GM11168 (cell line): ENCODE measurements around the gene SCN9A.
"Not testable (repeated sequence)": the region's sequence is repeated elsewhere in the genome, so short reads cannot be mapped to it uniquely, and the experiment has no call there.

Experiments
- in situ Hi-C: fragments of 300-500 bp; cut with MboI; formaldehyde crosslinking; loops from one replicate; pipeline ENCODE4 v1.12.0; 2022; ENCODE audit warnings: low sequenced_read_pairs; ENCODE audit not compliant: unreplicated experiment

Gene SCN9A

DNA sequence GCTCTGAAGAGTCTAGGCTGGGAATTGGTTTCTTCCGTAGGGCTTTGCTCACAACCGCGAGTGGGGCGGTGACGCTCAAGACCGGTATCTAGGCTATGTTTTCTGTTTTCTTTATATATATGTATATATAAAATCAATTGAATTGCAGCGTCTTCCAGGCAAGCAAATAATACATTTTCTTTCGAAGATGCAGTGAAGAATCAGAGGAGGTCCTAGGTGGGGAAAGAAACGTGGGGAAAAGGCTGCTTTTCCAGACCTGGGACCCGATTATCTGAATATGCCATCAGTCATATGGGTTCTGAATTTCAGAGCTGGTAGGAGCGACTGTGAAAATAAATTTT lies 714 bp upstream of the SCN9A start:
- in situ Hi-C loops, result no loop called here

DNA sequence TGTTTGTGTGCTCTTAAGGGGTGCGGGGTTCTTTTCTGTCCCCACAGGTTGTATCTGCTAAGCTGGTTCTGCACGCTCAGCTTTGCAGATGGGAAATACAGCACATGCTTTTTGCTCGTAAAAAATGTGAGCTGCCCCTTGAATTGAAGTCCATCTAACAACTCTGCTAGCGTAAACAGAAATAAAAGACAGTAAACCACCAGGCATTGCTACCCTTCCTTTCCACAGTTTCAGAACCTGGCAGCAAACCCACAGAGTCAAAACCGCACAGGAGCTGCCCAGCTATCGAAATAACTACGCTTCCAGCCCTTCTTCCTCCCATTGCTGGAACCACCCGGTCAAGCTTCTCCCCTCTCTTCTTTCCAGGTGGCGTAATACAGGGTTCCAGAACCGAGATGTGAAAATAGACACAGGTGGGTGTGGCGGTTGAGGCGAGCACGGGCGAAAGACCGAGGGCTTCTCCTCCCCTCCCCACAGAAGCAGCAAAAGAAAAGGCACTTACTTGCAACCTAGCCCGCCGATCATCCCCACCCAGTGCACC lies 479 bp downstream of the SCN9A start:
- in situ Hi-C loops, result no loop called here

DNA sequence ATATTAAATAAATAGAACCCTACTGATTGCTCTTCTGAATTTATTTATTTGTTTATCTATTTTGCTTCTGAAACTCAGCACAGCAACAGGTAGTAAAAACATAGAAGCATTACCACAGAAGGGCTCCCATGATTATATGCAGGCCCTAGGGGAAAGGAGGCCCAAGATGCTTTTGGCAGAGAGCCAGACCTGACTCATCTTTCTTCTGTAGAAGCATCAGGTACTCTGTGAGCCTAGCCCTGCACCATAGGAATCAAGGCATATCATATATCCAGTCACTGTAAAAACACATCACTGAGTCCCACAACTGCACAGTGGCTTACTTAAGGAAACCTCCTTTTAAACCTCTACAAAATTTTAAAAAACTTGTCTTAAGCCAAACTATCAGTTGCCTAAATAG lies 1.8 kb downstream of the SCN9A start:
- in situ Hi-C loops, result no loop called here

DNA sequence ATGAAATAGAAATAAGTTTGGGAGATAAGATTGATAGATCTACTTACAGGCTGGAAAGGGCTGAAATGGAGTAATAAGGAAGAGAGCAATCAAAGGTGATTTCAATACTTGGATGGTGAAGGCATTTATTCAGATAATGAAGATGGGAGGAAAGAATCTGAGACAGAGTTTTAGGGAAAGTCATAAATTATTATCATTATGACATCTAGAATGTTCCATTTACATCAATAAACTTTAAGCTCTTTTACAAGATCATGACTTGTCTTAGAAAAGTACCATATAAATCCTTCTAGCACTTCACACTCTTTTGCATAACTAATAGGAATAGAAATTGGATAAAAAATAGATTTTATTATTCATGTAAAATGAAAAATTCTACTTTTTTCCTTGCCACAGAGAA lies 2.2 kb downstream of the SCN9A start:
- in situ Hi-C loops, result no loop called here

DNA sequence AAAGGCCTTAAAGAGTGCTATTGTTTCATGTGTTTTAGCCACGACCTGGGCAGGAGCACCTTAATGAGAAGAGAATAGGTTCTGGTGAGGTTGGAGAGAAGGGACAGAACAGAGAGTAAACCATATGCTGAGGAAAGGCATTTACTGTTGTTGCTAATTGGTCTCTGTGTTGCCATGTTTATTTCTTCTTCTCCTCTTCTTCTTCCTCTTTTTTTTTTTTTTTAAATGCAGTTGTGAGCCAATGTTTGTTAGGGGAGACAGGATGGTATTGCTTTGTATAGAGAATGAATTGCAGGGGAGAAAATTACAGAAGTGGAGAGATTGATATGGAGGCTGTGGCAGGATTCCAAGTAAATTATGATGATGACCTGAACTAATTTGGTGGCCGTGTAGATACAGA lies 2.6 kb downstream of the SCN9A start:
- in situ Hi-C loops, result no loop called here

DNA sequence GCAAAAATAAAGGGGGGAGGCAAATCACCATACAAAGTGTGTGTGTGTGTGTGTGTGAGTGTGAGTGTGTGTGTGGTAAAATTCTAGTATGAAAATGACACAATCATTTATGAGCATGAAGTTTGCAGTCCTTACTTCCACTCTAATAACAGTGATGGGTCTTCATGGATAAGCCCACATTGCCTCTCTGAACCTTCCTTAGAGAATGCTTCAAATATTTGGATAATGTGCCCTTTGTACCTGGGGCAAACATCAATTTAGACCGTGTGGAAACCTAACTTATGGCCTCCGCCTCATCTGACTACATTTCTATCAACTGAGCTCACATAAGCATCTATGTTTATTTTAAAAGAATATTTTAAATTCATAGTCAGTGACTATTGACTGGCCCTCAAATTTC lies 3.7 kb downstream of the SCN9A start:
- in situ Hi-C loops, result no loop called here

DNA sequence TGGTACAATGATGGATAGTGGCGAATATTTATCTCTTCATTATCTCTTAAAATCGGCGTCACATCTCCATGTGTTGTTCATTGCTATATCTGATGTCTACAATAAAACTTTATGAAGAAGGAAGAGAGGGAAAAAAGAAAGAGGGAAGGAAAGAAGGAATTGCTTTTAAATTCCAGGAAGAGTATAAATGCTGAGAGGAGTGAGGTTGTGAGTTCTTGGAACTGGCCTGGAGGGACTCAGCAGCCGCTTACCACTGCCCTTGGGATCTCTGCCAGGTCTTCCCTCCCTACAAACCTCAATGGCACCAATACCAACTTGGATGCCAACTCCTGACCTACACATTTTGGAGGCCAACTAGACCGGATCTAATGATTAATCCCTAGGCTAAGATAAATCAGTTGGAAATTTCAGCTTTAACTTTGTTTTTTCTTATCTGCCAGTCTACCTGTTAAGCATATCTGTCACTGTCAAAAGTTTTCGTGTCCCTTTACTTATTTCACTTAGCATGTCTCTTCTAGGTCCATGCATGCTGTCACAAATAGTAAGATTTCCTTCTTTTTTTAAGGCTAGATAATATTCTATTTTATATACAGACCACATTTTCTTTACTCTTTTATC lies 9.8 kb downstream of the SCN9A start:
- in situ Hi-C loops, result no loop called here

DNA sequence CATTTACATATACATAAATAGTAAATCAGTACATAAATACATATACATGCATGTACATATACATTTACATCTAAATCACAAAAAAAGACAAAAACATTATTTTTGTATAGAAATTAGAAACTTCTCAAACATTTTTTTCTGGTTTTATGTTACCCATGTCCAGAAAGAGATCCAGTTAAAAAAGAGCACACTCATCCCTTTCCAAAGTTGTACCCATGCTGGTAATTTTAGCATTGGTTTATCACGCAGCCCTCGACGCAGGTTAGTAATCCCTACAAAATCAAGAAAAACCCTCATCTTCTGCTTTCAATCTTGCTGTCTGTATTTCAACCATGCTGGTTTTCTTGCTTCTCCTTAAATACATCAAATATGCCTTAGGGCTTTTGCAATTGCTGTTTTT lies 10.5 kb downstream of the SCN9A start:
- in situ Hi-C loops, result no loop called here

DNA sequence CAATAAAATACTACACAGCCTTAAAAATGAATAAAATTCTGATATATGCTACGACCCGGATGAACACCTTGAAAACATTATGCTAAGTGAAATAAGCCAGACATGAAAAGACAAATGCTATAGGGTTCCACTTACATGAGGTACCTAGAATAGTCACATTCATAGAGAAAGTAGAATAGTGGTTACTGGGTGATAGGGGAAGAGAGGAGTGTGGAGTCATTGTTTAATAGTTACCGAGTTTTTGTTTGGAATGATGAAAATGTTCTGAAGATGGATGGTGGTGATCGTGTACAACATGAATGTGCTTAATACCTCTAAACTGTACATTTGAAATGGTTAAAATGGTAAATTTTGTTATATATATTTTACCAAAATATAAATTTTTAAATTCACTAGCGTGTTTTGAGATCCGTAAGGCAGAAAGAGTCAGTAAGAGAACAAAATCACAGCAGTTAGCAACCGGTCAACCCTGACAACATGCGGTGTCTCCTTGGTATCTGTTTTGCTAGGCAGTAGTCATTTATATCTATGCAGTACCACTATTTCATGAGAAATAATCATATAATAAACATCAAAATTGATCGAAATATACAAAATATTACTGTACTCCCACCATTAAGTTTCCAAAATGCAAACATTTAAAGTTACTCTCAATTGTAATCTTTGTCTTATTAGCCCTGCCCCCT lies 11.1 kb downstream of the SCN9A start:
- in situ Hi-C loops, result no loop called here

DNA sequence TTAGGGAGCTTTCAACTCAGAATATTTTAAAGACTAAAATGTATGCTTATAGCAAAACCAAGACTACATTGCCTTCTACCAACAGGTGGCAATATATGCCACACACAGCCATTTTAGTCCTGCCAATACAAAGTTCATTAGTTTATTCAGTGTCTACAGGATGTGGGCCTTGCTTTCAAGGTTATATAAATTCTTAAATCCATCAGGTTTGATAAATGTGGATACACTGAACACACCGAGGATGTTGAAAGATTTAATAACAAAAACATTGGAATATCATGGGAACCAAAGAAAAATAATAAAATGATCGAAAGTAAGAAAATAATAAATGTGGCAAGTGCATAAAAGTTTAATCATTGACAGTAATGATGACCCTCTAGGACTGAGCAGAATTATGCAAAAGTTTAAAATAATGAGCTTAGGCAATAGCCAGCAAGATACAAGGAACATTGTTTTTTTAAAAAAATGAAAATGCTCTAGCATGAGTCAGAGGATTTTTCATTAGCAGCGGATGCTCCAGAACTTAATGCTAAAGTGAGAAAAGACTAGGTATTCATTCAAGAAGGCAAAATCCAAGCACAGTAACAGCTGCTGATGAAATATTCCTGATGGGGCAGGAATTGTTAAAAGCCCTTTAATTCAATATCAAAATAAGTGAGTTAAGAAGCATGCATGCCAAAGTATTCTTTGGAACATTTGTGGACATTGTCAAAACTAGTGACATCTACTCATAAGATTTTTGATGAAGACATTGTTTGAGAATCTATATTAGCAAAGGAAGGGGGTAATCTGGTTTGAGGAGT lies 14.2 kb downstream of the SCN9A start:
- in situ Hi-C loops, result no loop called here

DNA sequence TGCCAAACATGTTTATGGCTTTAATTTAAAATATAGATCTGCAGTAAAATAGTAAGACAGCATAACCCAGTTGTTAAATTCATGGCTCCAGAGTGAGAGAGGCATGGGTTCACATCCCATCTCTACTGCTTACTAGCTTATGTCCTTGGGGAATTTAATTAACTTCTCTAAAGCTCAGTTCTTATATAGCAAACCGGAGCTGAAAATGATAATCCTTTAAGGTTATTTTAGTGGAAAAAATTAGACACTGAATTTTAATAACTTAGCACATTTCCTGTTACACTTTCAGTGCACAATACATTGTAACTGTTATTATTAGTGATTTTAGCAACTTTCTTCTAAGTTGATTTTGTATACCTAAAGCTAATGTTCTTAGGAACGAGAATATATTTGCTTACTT lies 14.8 kb downstream of the SCN9A start:
- in situ Hi-C loops, result no loop called here

DNA sequence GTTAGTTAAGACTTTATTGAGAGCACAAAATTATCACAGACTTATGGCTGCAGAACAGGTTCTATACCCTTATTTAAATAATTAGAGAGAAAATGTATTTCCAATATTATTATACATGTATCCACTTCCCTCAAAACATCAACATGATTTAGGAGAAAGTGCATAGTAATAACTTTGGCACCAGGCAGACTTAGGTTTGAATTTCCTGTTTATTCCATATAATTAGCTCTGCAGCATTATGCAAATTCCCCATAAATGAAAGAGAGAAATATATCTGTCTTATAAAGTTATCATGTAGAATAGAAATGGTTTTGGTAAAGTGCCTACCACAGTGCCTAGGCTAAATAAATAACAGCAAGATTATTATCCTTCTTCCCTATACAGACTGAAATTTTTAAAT lies 15.3 kb downstream of the SCN9A start:
- in situ Hi-C loops, result no loop called here

DNA sequence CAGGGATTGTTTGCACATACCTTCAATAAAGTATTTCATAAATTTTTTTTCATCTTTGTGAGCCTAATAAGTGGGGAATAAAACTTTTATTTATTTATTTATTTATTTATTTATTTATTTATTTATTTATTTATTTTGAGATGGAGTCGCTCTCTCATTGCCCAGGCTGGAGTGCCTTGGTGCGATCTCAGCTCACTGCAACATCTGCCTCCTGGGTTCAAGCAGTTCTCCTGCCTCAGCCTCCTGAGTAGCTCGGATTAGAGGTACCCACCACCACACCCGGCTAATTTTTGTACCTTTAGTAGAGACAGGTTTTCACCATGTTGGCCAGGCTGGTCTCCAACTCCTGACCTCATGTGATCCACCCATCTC lies 17.8 kb downstream of the SCN9A start:
- in situ Hi-C loops, result not testable (repeated sequence)

DNA sequence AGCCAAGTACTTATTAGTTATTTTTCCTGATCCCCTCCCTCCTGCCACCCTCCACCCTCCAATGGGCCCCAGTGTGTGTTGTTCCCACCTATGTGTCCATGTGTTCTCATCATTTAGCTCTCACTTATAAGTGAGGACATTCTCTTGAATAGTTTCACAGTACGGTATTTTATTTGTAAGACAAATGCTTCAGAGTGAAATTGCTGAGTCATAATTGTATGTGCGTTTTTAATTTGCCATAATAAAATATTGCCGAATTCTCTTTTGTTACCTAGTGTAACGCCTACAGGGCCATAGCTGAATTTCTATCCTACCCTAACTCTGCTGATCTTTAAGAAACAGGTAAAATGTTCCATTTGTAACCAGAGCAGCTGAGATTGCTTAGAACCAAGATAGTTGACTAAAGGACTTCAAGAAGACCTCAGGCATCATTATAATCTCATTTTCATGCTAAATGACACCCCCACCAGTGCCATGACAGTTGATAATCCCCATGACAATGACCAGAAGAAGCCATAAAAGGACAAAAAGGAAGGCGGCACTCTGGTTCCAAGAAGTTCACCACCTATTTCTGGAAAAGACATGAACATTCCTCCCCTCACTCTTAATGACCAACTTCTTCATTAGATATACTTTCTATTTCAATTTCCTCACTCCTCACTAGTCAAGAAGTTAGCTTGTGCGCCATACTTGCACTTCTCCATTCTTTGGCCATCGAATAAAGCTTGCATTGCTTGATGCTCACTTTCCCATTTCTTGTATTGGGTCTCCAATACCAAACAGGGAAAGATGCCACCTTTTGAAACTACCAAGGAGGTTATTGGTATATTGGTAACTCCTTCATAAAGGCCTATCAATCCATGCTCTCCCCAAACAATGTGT lies 18.4 kb downstream of the SCN9A start:
- in situ Hi-C loops, result no loop called here

DNA sequence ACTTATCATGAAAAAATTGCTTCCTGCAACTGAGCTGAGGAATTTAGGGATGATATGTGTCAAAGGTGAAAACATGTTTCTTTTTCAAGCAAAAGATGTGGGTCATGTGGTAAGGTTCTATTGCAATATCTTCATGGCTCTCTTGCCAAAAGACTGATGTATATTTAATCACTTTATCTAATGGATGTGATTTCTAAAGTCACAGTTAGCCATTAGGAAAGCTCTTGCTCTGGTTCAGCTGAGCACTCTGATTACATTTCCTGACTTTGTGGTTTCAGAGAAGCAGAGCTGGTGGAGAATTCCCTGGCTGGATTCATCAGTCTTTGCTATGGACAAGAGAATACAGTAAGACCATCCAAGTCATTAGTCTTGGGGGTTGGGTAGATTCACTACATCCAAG lies 24.4 kb downstream of the SCN9A start:
- in situ Hi-C loops, result no loop called here

DNA sequence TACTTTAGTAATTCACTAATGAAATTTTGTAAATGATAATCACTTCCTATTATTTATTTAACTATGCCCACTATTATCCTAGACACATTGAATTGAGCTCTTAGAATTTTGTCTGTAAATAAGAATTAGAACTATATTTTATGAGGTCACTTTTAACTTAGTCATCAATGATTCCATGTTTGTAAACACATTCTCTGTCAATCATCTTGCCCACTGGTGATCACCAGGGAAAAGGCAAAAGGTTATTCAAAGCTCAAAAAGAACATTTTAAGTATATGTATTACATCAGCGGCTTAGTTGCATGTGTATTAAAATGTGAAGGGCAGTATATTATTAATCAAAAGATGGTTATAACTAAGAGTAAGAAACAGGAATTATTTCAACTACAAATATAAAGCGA lies 25.2 kb downstream of the SCN9A start:
- in situ Hi-C loops, result no loop called here

DNA sequence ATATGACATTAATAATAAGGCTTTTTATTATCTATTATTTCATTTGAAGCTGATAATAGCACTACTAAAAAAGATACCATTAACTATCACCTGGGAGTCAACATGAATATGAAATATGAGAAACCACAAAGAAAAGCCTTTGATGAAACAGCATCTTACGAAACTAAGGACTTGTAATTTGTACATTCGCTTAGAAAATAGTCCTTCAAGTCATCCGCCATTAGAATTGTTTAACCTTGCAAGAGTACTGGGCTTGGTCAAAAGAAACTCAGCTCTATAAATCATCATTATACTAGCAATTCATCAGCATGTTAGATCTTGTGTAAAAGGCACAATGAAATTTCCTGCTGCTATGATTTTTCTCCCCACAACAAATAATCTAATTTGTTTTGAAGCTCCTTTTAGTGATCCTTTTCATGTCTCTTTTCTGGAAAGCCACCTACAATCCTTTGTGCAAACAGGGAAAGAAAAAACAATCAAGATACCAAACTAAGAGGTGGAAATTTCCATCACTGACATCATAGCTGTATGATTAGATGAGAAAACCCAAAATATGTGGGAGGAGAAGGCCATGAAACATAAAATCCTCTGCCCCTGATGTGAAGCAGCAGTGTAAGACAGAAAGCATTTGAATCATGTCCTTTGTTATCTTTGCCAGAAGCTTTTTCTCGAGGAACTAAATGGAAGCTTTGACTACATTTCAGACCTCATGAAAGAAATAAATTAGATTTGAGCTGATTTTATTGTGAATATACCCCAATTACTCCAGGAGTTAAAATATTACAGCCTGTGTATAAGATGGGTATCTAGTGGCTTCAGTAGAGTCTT lies 31.2 kb downstream of the SCN9A start:
- in situ Hi-C loops, result no loop called here

DNA sequence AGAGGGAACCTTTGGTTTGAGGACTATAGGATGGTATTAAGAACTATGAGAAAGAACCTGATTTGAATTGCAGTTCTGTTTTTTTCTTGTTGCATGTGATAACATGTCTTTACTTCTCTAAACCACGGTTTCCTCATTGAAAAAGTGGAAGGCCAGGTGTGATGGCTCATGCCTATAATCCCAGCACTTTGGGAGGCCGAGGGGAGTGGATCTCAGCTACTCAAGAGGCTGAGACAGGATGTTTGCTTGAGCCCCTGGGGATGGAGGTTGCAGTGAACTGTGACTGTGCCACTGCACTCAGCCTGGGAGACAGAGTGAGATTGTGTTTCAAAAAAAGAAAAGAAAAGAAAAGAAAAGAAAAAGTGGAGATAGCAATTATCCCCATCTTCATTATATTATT lies 32.3 kb downstream of the SCN9A start:
- in situ Hi-C loops, result no loop called here

DNA sequence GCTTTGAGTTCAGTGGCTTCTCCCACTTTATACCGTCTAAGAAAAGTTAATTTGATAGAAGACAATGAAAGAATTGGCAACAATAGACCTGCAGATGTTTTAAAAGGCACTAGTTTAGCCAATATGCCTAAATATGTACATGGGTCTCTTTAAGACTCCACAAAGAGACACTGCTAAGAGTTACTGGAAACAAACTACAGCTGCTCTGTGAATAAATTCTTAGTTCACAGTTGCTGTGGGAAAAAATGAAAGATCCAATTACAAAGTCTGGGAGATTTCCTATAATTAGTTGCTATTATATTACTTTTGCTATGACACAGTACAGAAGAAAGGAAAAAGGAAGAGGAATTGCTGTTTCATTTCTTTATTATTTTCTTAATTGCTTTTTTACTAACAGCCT lies 34.3 kb downstream of the SCN9A start:
- in situ Hi-C loops, result no loop called here
